GM04503 (cell line): ENCODE results near the gene LRRC14B.
A peak's percentile ranks its signal among the peaks of the same experiment; 100 is the strongest.

ENCODE experiments used
- DNase-seq: peaks from one replicate; pipeline ENCODE4 v3.0.0-alpha.2; 2012; ENCODE audit warnings: low read depth

Gene LRRC14B

GRCh38 chr5:174876-175465 is 16.3 kb upstream of the LRRC14B start:
- DNase-seq = no peak

- no peak for DNase-seq
These were observed 14.9 kb upstream of the LRRC14B start for GRCh38 chr5:176296-176823.

- no peak for DNase-seq
These were observed 13.2 kb upstream of the LRRC14B start for GRCh38 chr5:178110-178509.

- DNase-seq = no peak
These were observed 11.9 kb upstream of the LRRC14B start for GRCh38 chr5:179401-179800.

- DNase-seq = no peak
These were observed 10.9 kb upstream of the LRRC14B start for GRCh38 chr5:180286-180918.

GRCh38 chr5:181160-181559 is 10.1 kb upstream of the LRRC14B start:
- no peak for DNase-seq

GRCh38 chr5:181566-181965 is 9.7 kb upstream of the LRRC14B start:
- no peak for DNase-seq

- DNase-seq = no peak
These were observed 9.2 kb upstream of the LRRC14B start for GRCh38 chr5:182126-182525.

- no peak for DNase-seq
These were observed 6.8 kb upstream of the LRRC14B start for GRCh38 chr5:184471-184870.

- no peak for DNase-seq
These were observed 5.9 kb upstream of the LRRC14B start for GRCh38 chr5:185095-186070.

GRCh38 chr5:186091-187041 is 4.9 kb upstream of the LRRC14B start:
- DNase-seq = no peak

GRCh38 chr5:187042-187431 is 4.3 kb upstream of the LRRC14B start:
- DNase-seq = no peak

- DNase-seq = no peak
These were observed 3.5 kb upstream of the LRRC14B start for GRCh38 chr5:187617-188451.

- DNase-seq = peak; percentile 21
These were observed 2.5 kb upstream of the LRRC14B start for GRCh38 chr5:188488-189481.

GRCh38 chr5:189486-189885 is 1.8 kb upstream of the LRRC14B start:
- DNase-seq = no peak

GRCh38 chr5:189976-190365 is 1.3 kb upstream of the LRRC14B start:
- no peak for DNase-seq

GRCh38 chr5:190366-191035 is 794 bp upstream of the LRRC14B start:
- no peak for DNase-seq

GRCh38 chr5:191949-192690 is 825 bp downstream of the LRRC14B start:
- DNase-seq = no peak
